IgD-negative memory B cell (primary cell): Measurements from ENCODE around the gene MRPL51. TPM values are rescaled to one million over a fixed set of nuclear protein-coding genes. Genes with fewer than 3 reads are reported as not detected.

Experiments
- H3K27ac Mint-ChIP-seq, 3 donors: one replicate each; pipeline ENCODE4 v1.8.0; 2020 to 2022; ENCODE audit warnings: mild to moderate bottlenecking in 3 of 3, mixed read lengths in 3 of 3, moderate library complexity in 1 of 3
- H3K27me3 Mint-ChIP-seq: one replicate; pipeline ENCODE4 v1.8.0; 2021; ENCODE audit warnings: mixed read lengths
- H3K36me3 Mint-ChIP-seq: one replicate; pipeline ENCODE4 v1.8.0; 2020; ENCODE audit warnings: mild to moderate bottlenecking, mixed read lengths
- H3K4me1 Mint-ChIP-seq, 3 donors: one replicate each; pipeline ENCODE4 v1.8.0; 2020 to 2022; ENCODE audit warnings: mixed read lengths in 3 of 3, mild to moderate bottlenecking in 1 of 3
- H3K4me3 Mint-ChIP-seq, 4 donors: one replicate each; pipeline ENCODE4 v1.8.0; 2020 to 2022; ENCODE audit warnings: mild to moderate bottlenecking in 4 of 4, mixed read lengths in 4 of 4, moderate library complexity in 3 of 4
- H3K9me3 Mint-ChIP-seq, 3 donors: one replicate each; pipeline ENCODE4 v1.8.0; 2020 to 2021; ENCODE audit warnings: mixed read lengths in 3 of 3, mild to moderate bottlenecking in 1 of 3
- polyA plus RNA-seq: library from polyadenylated mRNA; unstranded; fragments of 300-500 nt; fragmentation: Illumina TruSeq; gene quantifications from one replicate; pipeline ENCODE4 v1.2.3, GENCODE V29; 2021

Gene MRPL51
- polyA plus RNA-seq, 1 donor from 2014 or later, result 165 TPM

DNA sequence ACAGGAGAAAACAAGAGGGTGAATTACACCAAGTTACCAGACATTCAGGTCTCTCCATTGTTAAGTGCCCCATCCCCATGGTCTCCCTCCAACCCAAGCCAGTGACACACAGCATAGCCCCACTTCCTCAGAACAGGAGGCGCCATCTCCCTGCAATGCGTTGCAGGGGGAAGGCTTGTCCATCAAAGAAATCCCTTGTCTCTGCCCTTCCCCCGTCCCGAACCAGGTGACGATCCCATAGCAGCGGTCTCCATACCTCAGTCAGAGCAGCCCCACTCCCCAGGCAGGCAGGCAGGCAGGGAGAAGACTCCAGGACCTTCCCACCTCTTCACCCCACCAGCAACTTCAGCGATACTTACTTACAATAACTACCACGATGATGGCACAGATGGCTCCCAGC is 28.5 kb downstream of the MRPL51 start:
- Mint-ChIP-seq H3K36me3 (peaks cover 10% of the 10 kb centered on the region), H3K4me1 (peaks cover 52 to 86% (median 68%) of the 10 kb centered on the region in 3 donors), H3K27me3 (no peaks in the 10 kb centered on the region), H3K4me3 (no peak overlapping the region), H3K9me3 (no peaks in the 10 kb centered on the region), H3K27ac (peak overlapping the region; percentile 86 to 98 (median 94))

DNA sequence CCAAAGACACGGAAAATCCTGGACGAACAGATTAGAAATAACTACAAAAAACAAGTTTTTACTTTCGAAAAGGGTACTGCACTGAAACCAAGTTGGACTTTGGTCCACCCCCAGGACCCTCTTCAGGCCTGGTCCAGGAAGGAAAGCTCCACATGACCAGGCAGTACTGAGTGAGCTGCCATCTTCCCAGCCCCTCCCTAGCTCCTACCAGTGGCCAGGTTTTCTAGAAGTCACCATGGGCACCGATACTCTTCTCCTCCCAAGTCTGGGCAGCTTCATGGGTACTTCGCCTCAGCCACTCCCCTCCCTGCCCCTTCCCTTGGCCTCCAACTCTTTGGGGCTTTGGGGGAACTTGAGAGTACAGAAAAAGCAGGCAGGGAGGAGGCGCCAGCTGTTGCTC is 29.2 kb downstream of the MRPL51 start:
- no peaks in the 10 kb centered on the region for H3K9me3 Mint-ChIP-seq
- H3K27me3 Mint-ChIP-seq, result no peaks in the 10 kb centered on the region
- H3K36me3 Mint-ChIP-seq, result peaks cover 13% of the 10 kb centered on the region
- H3K27ac Mint-ChIP-seq, result peak overlapping the region; percentile 86 to 99 (median 98)
- peak overlapping the region in 3 of 4 donors; percentile 12 to 70 (median 63) for H3K4me3 Mint-ChIP-seq
- H3K4me1 Mint-ChIP-seq, result peaks cover 52 to 85% (median 67%) of the 10 kb centered on the region in 3 donors

DNA sequence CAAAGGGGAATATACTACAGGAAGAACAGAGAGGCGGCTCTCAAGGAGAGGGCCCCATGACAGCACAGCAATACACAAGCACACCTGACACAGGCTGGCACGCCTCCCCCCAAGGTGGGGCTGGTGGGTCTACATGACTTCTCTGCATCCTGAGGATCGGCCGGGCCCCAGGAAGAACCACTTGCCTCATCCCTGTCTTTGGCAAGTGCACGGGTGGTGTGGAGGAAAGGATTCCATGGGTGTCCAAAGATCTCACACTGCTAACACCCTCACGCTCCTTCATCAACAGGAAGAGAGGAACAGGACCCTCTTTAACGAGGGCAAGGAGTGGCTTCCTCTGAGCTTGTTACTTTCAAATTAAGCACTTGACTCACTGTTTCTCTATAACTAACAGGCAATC is 29.8 kb downstream of the MRPL51 start:
- Mint-ChIP-seq H3K27me3 (no peaks in the 10 kb centered on the region), H3K4me3 (peak overlapping the region in 3 of 4 donors; percentile 34 to 86 (median 70)), H3K4me1 (peaks cover 51 to 84% (median 65%) of the 10 kb centered on the region in 3 donors), H3K36me3 (peaks cover 18% of the 10 kb centered on the region), H3K27ac (peak overlapping the region; percentile 85 to 99 (median 98)), H3K9me3 (no peaks in the 10 kb centered on the region)

DNA sequence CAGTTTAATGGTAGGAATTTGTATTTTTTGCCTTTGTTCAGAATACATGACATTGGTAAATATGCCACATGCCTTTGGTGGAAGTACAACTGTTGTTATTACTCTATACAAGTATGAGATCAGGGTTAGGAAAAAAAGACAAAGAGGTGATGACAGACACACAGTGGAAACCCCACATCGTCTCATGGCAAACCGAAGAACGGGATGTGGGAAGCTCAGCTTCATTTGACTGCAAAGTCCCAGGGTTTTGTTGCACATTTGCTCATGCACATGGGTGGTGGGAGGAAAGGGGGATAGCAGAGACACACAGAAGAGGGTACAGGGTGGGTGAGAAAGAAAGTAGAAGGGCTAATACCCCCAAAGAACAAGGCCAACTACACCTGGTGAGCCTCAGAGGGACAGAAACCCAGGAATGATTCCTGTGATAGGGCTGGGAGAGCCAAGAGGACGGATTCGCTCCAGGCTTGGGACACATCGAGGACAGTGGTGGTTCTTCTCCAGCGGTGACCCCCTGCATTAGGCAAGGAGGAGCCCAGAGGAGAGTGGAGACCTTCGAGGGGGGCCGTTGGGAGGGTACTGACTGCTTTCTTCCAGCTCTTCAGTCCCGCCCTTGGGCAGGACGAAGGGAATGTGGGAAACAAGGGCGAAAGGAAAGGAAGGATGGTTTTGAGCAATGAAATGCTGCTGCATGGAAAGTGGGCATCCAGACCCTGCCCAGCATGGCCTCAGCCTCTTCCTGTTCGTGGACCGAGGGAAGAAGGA is 30.6 kb downstream of the MRPL51 start:
- Mint-ChIP-seq H3K27me3 (no peaks in the 10 kb centered on the region), H3K36me3 (peaks cover 18% of the 10 kb centered on the region), H3K4me1 (peaks cover 48 to 79% (median 64%) of the 10 kb centered on the region in 3 donors), H3K4me3 (peak overlapping the region in 3 of 4 donors; percentile 70 to 85 (median 77)), H3K27ac (peak overlapping the region; percentile 85 to 99 (median 98)), H3K9me3 (no peaks in the 10 kb centered on the region)

DNA sequence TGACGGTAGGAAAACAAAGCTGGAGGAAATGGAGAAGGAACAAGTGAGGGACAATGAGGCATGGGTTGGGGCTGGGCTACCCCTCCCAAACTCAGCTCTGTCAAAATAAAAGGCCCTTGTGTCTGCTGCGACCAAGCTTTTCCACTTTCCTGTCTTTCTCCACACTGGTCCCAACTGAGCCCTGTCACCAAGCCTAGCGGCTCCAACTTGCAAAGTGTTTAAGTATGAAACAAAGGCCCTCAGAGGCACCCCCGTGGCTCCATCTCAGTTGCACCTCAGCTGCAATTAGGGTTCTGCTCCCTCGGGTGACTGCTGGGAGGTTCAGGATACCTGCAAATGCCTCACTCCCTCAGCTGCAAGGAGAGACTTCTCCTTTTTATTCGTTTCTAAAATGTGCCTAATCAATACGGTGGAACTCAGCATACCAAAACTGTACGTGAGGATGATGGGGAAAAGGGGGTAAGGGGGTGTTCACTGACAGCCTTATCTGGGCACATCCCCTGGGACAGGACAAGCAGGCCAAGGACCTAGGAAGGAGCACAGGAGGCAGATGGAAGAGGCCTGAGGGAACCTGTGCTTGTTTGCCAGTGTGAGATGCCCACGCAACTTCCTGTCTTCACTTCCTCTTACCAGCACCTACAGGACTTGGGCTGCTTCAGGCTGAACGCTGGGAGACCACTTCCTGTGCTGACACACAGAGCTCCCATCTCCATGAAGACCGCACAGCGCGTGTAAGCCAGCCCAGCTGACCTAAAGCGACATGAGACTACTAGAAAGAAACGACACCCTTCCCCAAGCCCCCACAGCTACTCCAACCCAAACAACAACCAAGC is 31.4 kb downstream of the MRPL51 start:
- H3K36me3 Mint-ChIP-seq, result peaks cover 16% of the 10 kb centered on the region

DNA sequence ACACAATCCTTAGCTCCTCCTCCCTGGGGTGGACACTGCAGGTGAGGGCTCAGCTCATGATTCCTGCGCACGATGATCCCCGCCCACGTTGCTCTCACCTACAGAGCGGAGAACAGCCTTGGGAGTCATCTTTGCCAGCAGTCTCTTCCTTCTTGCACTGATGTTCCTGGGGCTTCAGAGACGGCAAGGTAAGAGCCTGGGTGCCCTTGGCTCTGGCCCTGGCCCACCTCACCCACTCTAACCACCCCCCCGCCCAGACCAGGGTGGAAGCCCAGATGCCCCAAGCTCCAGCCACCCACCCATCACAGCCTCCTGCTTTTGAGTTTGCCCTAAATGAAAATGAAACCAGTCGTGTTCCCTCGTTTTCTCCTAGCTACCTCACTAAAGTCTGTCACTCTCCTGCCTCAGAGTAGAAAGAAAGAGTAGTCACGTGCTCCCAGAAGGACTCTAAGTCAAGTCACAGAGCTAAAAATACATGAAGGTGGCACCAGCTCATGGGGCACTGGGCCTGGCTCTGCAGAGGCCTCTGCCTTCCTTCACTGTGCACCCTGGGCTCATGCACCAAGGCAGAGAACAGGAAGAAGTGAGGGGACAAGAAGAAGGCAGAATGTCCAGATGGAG is 32.2 kb downstream of the MRPL51 start:
- Mint-ChIP-seq H3K9me3 (no peaks in the 10 kb centered on the region), H3K4me3 (peak overlapping the region; percentile 54 to 90 (median 72)), H3K27ac (peak overlapping the region; percentile 85 to 99 (median 98)), H3K36me3 (peaks cover 19% of the 10 kb centered on the region), H3K27me3 (no peaks in the 10 kb centered on the region), H3K4me1 (peaks cover 49 to 74% (median 52%) of the 10 kb centered on the region in 3 donors)

More for the DNA sequence above, 31.4 kb downstream of the MRPL51 start:
- Mint-ChIP-seq H3K27ac (peak overlapping the region; percentile 85 to 99 (median 98)), H3K9me3 (no peaks in the 10 kb centered on the region), H3K4me1 (peaks cover 45 to 77% (median 57%) of the 10 kb centered on the region in 3 donors), H3K27me3 (no peaks in the 10 kb centered on the region), H3K4me3 (peak overlapping the region; percentile 54 to 90 (median 76))

DNA sequence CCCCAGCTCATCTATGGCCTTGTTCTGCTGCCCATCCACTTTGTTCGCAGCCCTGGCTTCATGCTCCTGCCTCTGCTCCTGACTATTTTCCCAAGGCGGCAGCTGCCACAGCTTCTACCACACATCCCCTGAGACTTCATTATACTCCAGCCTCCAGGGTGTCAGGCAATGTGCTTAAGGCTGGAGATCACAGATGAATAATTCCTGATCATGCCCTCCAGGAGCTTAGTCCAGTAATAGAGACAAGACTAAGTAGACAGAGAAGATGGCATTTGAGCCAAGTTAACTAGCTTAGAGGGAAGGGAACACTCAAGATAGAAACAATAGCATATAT is 34.1 kb downstream of the MRPL51 start:
- Mint-ChIP-seq H3K36me3 (peaks cover 19% of the 10 kb centered on the region), H3K9me3 (no peaks in the 10 kb centered on the region), H3K27ac (peak overlapping the region; percentile 78 to 98 (median 85)), H3K4me3 (peak overlapping the region in 3 of 4 donors; percentile 17 to 65 (median 54)), H3K27me3 (no peaks in the 10 kb centered on the region), H3K4me1 (peaks cover 46 to 69% (median 49%) of the 10 kb centered on the region in 3 donors)

DNA sequence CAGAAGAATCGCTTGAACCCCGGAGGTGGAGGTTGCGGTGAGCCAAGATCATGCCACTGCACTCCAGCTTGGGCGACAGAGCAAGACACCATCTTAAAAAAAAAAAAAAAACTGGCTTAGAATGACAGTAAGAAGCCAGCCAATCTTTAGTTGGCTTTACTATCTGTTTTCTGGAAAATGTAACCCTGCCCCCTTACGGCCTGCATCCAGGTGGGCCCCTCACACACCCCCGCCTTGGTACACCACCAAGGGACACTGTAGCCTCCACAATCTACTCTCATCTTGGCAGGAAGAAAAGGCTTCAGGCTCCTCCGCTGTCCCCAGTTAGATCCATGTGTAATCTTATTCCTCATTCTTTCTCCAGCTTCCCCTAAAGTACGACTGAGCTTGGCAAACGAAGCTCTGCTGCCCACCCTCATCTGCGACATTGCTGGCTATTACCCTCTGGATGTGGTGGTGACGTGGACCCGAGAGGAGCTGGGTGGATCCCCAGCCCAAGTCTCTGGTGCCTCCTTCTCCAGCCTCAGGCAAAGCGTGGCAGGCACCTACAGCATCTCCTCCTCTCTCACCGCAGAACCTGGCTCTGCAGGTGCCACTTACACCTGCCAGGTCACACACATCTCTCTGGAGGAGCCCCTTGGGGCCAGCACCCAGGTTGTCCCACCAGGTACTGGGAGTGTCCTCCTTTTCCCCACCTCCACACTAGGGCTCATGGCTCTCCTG is 34.6 kb downstream of the MRPL51 start:
- Mint-ChIP-seq H3K4me3 (peak overlapping the region in 2 of 4 donors; percentile 17 to 54), H3K27ac (peak overlapping the region; percentile 85 to 98 (median 89)), H3K27me3 (no peaks in the 10 kb centered on the region)

DNA sequence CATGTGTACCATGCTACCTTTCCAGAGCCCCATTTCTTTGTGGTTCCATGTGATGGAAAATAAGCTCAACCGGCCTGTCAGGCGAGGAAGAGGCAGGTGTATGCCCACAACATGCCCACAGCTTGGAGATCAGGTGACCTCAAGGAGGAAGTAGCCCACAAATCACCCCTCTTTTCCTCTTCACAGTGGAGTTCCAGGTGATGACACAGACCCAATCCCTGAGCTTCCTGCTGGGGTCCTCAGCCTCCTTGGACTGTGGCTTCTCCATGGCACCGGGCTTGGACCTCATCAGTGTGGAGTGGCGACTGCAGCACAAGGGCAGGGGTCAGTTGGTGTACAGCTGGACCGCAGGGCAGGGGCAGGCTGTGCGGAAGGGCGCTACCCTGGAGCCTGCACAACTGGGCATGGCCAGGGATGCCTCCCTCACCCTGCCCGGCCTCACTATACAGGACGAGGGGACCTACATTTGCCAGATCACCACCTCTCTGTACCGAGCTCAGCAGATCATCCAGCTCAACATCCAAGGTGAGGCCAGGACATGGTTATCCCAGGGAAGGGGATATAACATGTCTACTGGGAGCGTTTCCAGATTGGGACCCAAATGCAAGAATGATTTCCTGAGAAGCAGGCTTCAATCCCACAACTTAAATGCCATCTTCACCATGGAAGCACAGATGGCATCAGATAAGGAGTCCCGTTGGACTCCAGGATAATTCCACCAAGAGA is 35.7 kb downstream of the MRPL51 start:
- Mint-ChIP-seq H3K4me1 (peaks cover 47 to 64% (median 49%) of the 10 kb centered on the region in 3 donors), H3K27ac (peak overlapping the region in 2 of 3 donors; percentile 89 to 94), H3K36me3 (peaks cover 24% of the 10 kb centered on the region), H3K27me3 (no peaks in the 10 kb centered on the region), H3K9me3 (no peaks in the 10 kb centered on the region), H3K4me3 (peak overlapping the region in 3 of 4 donors; percentile 5 to 71 (median 53))

More for the DNA sequence above, 34.6 kb downstream of the MRPL51 start:
- H3K9me3 Mint-ChIP-seq, result no peaks in the 10 kb centered on the region
- H3K4me1 Mint-ChIP-seq, result peaks cover 47 to 68% (median 47%) of the 10 kb centered on the region in 3 donors
- peaks cover 20% of the 10 kb centered on the region for H3K36me3 Mint-ChIP-seq

DNA sequence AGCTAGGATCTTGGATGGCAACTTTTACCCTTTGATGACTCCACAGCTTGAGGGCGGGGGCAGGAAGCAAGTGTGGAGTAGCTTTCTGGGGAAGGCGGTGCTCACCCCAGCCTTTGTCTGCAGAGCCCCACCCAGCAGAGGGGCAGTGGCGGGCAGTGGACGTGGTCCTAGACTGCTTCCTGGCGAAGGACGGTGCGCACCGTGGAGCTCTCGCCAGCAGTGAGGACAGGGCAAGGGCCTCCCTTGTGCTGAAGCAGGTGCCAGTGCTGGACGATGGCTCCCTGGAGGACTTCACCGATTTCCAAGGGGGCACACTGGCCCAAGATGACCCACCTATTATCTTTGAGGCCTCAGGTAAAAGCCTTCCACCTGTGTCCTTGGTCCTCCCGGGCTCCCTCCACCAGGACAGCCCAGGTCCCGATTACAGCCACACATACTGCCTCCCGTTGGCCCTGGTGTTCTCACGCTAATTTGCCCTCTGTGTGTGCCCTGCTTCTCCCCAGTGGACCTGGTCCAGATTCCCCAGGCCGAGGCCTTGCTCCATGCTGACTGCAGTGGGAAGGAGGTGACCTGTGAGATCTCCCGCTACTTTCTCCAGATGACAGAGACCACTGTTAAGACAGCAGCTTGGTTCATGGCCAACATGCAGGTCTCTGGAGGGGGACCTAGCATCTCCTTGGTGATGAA is 40.0 kb downstream of the MRPL51 start:
- Mint-ChIP-seq H3K4me1 (peaks cover 26 to 47% (median 33%) of the 10 kb centered on the region in 3 donors), H3K27me3 (no peaks in the 10 kb centered on the region), H3K27ac (peak overlapping the region; percentile 97 to 99 (median 99)), H3K36me3 (peaks cover 17% of the 10 kb centered on the region), H3K4me3 (peak overlapping the region; percentile 97 to 100 (median 98)), H3K9me3 (no peaks in the 10 kb centered on the region)

DNA sequence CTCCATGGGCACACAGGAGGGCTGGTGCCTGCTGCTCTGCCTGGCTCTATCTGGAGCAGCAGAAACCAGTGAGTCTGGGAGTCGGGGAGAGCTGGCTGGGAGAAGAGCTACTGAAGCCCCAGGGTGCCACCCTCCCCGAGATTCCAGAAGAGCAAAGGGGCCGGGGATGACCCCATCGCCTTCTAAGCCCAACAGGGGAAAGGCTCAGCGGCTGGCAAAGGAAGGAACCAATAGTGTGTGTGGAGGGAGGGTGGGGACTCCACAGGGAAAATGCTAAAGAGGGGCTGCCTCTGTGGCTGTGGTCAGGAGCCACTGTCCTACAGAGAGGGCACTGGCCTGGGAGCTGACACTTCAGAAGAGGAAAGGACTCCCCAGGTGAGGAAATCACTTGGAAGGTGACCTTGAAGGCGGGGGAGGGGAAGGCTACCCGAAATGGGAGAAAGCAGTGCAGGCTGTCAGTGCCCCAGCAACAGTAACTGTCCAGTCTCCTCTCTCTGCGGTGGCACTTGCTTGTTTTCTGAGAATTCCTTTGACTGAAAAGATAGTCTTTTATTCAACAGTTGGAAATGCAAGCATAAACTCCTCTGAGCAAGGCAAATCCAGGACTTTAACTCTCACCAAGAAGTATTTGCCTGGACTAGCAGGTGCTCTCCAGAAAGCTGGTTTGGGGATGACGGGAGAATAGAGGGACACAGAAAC is 40.7 kb downstream of the MRPL51 start:
- peak overlapping the region; percentile 97 to 99 (median 99) for H3K27ac Mint-ChIP-seq
- H3K4me1 Mint-ChIP-seq, result peaks cover 33 to 52% (median 39%) of the 10 kb centered on the region in 3 donors
- H3K27me3 Mint-ChIP-seq, result no peaks in the 10 kb centered on the region
- no peaks in the 10 kb centered on the region for H3K9me3 Mint-ChIP-seq
- peaks cover 18% of the 10 kb centered on the region for H3K36me3 Mint-ChIP-seq
- peak overlapping the region; percentile 97 to 100 (median 98) for H3K4me3 Mint-ChIP-seq

DNA sequence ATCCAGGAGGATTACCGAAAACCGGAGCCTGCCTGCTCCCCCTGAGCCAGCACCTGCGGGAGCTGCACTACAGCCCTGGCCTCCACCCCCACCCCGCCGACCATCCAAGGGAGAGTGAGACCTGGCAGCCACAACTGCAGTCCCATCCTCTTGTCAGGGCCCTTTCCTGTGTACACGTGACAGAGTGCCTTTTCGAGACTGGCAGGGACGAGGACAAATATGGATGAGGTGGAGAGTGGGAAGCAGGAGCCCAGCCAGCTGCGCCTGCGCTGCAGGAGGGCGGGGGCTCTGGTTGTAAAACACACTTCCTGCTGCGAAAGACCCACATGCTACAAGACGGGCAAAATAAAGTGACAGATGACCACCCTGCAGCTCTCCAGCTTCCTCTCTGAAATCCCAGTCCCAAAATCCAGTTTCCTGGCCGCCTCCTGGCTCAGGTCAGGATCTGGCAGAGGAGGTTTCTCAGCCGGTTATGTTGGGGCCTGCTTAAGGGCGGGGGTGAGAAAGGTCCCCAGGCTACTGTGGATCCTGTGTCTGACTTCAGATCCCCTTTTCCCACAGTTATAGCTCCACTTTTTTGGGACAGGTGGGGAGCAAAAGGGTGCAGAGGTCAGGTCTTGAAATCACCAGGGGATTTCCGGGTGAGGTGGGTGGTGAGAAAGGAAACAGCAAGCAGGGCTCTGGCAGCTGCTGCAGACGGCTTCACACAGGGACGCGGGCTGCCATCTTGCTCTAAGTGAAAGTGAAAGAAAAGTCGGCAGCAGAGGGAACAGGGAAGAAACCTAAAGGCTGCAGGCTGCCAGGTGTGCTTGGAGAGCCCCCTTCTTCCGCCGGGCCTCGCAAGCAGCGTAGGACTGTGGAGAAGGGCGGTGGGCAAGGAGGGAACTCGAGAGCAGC is 41.5 kb downstream of the MRPL51 start, which contains the start of gene TAPBPL:
TSS of gene TAPBPL (plus strand) at position 695 of the 897 bp plus-strand sequence. CDS start 207 bp downstream, outside the sequence.
- Mint-ChIP-seq H3K27me3 (no peaks in the 10 kb centered on the region), H3K9me3 (no peaks in the 10 kb centered on the region), H3K4me1 (peaks cover 33 to 55% (median 47%) of the 10 kb centered on the region in 3 donors), H3K36me3 (peaks cover 14% of the 10 kb centered on the region), H3K27ac (peak within 1 kb of the TSS; percentile 97 to 99 (median 99)), H3K4me3 (peak within 1 kb of the TSS; percentile 97 to 100 (median 98))
